ENCODE data around the gene FOXL3.

DNA sequence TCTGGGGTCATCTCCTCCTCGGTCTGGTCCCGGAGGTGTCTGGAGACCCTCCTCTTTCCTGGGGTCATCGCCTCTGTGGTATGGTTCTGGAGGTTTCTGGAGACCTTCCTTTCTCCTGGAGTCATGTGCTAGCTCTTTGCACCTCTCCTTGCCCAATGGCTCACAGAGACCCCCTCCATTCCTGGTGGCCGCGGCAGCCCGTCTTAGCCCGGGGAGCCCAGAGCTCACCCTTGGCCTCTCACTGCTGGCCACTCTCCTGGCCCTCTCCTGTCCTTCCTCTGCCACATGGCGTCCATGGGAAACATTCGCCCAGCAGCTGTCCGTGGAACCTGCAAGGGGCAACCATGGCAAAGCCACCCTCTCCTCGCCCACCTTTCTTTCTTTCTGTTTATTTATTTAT, 20.2 kb upstream of the FOXL3 start:
- TF ChIP-seq, protein P1, sequence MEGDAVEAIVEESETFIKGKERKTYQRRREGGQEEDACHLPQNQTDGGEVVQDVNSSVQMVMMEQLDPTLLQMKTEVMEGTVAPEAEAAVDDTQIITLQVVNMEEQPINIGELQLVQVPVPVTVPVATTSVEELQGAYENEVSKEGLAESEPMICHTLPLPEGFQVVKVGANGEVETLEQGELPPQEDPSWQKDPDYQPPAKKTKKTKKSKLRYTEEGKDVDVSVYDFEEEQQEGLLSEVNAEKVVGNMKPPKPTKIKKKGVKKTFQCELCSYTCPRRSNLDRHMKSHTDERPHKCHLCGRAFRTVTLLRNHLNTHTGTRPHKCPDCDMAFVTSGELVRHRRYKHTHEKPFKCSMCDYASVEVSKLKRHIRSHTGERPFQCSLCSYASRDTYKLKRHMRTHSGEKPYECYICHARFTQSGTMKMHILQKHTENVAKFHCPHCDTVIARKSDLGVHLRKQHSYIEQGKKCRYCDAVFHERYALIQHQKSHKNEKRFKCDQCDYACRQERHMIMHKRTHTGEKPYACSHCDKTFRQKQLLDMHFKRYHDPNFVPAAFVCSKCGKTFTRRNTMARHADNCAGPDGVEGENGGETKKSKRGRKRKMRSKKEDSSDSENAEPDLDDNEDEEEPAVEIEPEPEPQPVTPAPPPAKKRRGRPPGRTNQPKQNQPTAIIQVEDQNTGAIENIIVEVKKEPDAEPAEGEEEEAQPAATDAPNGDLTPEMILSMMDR (IDR thresholded peaks at IDR 0.05) = no peak
- TF ChIP-seq EZH2 (IDR thresholded peaks at IDR 0.05; ENCODE audit: borderline replicate concordance, insufficient read depth, low read depth, low read length, poor library complexity, severe bottlenecking) = no peak
